ENCODE measurements around the gene CDCP1.

CDCP1 gene

DNA sequence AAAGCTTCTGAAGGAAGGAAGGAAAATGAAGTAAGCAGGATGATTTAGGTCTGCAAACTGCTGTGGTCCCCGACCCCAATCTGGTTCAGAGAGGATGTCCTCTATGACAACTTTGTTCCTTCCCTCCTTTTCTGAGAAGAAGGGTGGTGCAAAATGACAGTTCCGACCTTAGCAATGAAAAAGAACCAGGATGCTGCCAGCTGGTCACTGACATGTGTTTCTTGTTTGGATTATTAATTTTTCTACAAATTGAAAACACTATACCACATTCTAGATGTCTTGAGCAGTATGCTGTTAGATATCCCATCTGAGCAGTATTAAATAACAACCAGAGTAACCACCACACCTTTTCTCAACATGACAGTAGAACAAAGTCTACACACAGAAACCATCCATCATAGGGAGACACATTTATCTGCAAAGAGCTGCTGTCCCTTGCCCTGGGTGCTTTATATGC lies 27.5 kb downstream of the CDCP1 start:
- TF ChIP-seq, protein P1, sequence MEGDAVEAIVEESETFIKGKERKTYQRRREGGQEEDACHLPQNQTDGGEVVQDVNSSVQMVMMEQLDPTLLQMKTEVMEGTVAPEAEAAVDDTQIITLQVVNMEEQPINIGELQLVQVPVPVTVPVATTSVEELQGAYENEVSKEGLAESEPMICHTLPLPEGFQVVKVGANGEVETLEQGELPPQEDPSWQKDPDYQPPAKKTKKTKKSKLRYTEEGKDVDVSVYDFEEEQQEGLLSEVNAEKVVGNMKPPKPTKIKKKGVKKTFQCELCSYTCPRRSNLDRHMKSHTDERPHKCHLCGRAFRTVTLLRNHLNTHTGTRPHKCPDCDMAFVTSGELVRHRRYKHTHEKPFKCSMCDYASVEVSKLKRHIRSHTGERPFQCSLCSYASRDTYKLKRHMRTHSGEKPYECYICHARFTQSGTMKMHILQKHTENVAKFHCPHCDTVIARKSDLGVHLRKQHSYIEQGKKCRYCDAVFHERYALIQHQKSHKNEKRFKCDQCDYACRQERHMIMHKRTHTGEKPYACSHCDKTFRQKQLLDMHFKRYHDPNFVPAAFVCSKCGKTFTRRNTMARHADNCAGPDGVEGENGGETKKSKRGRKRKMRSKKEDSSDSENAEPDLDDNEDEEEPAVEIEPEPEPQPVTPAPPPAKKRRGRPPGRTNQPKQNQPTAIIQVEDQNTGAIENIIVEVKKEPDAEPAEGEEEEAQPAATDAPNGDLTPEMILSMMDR (IDR thresholded peaks at IDR 0.05; ENCODE audit: extremely low read depth, insufficient read depth, missing control alignments), result no peak
- in situ Hi-C loops (cut with MboI; ENCODE audit: low pct_unique_long_range_greater_than_20kb, low sequenced_read_pairs, unreplicated experiment), result no loop called here

DNA sequence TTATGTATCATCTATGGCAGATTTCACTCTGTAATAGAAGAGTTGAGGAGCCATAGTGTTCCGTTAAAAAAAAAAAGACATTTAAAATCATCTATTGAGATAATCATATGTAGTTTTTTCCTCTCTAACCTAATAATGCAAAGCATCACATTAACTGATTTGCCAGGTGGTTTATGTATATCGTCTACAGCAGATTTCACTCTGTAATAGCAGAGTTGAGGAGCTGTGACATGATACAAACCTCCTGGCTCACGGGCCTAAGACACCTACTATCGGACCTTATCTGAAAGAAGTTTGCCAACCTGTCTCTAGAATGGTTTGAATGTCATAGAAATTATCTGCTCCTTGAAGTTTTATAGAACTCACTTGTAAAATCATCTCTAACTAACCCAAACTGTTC lies 29.8 kb downstream of the CDCP1 start:
- in situ Hi-C loops (cut with MboI; ENCODE audit: low pct_unique_long_range_greater_than_20kb, low sequenced_read_pairs, unreplicated experiment), result no loop called here
- no peak for DNase-seq (ENCODE audit: low spot score)
- TF ChIP-seq, protein P1 (IDR thresholded peaks at IDR 0.05; ENCODE audit: extremely low read depth, insufficient read depth, missing control alignments), result no peak

More for the DNA sequence above, 27.5 kb downstream of the CDCP1 start:
- DNase-seq (ENCODE audit: low spot score), result no peak

DNA sequence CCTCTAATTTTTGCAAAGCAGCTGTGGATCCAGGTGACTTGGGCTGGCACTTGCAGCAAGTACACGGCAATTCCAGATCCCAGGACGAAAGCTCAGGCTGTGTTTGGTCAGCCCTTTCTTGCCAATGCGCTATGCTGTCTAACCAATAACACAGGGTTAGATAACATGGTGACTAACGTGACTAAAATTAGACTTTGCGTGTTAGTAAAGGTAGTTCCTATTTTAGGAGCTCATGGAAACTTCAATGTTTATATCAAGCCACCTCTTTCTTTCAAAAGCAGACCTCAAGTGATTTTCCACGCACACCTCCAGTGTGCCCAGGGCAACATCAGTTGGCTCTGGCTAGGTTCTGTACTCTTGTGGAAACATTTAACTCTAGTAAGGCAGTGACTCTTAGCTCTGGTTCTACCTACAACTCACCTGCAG lies 32.5 kb downstream of the CDCP1 start:
- TF ChIP-seq, protein P1 (IDR thresholded peaks at IDR 0.05; ENCODE audit: extremely low read depth, insufficient read depth, missing control alignments), result no peak
- no peak for DNase-seq (ENCODE audit: low spot score)
- in situ Hi-C loops (cut with MboI; ENCODE audit: low pct_unique_long_range_greater_than_20kb, low sequenced_read_pairs, unreplicated experiment), result no loop called here

DNA sequence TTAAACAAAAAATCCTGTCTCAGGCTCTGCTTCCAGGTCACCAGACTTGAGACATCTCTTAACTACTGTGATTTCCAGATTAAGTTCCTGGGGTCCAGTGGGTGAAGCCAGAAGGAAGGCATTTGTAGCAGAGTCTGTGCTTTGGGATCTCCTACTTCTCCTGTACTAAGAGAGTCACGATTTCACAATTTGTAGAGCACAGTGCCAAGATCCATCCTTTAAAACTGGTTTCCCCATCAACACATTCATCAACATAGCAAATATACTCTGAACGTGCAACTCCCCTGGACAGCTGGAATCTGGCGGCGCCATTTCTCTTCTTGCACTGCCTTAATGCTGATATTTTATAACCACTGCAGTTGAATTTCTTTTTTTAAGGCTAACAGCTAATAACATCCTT lies 33.2 kb downstream of the CDCP1 start:
- DNase-seq (ENCODE audit: low spot score), result no peak
- in situ Hi-C loops (cut with MboI; ENCODE audit: low pct_unique_long_range_greater_than_20kb, low sequenced_read_pairs, unreplicated experiment), result no loop called here
- TF ChIP-seq, protein P1 (IDR thresholded peaks at IDR 0.05; ENCODE audit: extremely low read depth, insufficient read depth, missing control alignments), result no peak

DNA sequence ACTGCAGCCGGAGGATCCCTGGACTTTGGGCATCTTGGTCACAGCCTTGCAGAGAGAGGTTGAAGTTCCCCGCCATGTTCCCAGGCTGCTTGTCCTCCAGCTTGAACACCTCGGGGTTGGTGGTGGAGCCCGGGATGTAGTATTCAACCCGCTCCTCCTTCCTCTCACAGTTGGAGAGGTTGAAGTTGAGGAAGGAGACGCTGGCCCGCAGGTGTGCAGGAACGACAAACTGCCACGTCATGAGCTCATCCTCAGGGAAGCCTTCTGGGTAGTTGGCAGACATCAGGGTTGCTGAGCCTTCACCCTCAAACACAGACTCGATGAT lies 35.7 kb downstream of the CDCP1 start:
- in situ Hi-C loops (cut with MboI; ENCODE audit: low pct_unique_long_range_greater_than_20kb, low sequenced_read_pairs, unreplicated experiment), result no loop called here
- TF ChIP-seq, protein P1 (IDR thresholded peaks at IDR 0.05; ENCODE audit: extremely low read depth, insufficient read depth, missing control alignments), result no peak
- no peak for DNase-seq (ENCODE audit: low spot score)

DNA sequence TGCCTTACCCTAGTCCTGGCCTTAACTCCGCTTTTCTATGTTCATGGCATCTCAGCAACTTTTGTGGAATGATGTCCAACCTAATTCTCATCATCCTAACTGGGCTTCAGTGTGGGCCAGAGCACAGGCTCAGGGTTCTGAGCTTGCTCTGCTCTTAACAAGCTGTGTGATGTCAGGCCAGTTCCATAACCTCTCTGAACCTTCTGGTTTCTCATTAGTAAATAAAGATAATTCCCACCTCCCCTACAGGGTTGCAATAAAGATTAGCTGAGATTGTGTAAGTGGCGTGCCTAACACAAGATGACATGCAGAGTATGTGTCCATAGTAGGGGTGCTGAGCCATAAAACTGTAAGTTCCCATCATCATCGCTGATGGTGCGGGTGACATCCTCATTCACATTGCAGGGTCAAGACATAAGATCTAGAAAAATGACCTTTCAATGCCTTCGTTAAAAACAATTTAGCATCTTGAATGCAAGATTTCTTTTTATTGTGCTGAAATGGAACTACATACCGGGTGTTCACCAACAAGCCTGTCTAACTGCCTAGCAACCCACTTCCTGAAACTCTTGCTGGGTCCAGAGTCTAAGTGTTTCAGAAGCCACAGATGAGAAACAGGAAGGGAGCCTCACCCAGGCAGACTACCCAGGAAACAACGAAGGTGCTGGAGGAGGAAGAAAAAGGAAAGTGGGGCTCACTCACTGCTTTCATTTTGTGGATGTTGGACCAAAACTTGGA lies 36.2 kb downstream of the CDCP1 start:
- DNase-seq (ENCODE audit: low spot score), result no peak
- in situ Hi-C loops (cut with MboI; ENCODE audit: low pct_unique_long_range_greater_than_20kb, low sequenced_read_pairs, unreplicated experiment), result no loop called here
- TF ChIP-seq, protein P1 (IDR thresholded peaks at IDR 0.05; ENCODE audit: extremely low read depth, insufficient read depth, missing control alignments), result no peak

Data from GM13977 (cell line).